ENCODE results near the gene KIAA1217. TPM values are rescaled to one million over a fixed set of nuclear protein-coding genes. Genes with fewer than 3 reads are reported as not detected.

The KIAA1217 gene
- total RNA-seq, 2 experiments from 2014 or later = 0.31 to 1.1 TPM

GRCh38 chr10:24536636-24537035 lies 327.7 kb downstream of the KIAA1217 start:
- no peak overlapping the region for H3K4me3 Mint-ChIP-seq
- no peaks in the 10 kb centered on the region for H3K4me1 Mint-ChIP-seq (ENCODE audit: low read depth)
- H3K36me3 Mint-ChIP-seq = no peaks in the 10 kb centered on the region
- POLR2A ChIA-PET = no interaction called here
- H3K9me3 Mint-ChIP-seq = no peaks in the 10 kb centered on the region
- no peak overlapping the region for H3K27ac Mint-ChIP-seq
- intact Hi-C loops (cut with micrococcal nuclease) = no loop called here
- H3K27me3 Mint-ChIP-seq = no peaks in the 10 kb centered on the region
- no peak for DNase-seq
- CTCF ChIA-PET = no interaction called here

GRCh38 chr10:24541239-24541753 lies 332.4 kb downstream of the KIAA1217 start:
- Mint-ChIP-seq H3K9me3 (no peaks in the 10 kb centered on the region), H3K36me3 (no peaks in the 10 kb centered on the region), H3K4me1 (ENCODE audit: low read depth) (no peaks in the 10 kb centered on the region), H3K27me3 (peaks cover 2% of the 10 kb centered on the region), H3K4me3 (no peak overlapping the region), H3K27ac (no peak overlapping the region)
- intact Hi-C loops (cut with micrococcal nuclease) = no loop called here
- no peak for DNase-seq
- ChIA-PET CTCF (no interaction called here), POLR2A (no interaction called here)

- Mint-ChIP-seq H3K27me3 (peaks cover 2% of the 10 kb centered on the region), H3K4me1 (ENCODE audit: low read depth) (no peaks in the 10 kb centered on the region), H3K36me3 (no peaks in the 10 kb centered on the region), H3K27ac (no peak overlapping the region), H3K9me3 (no peaks in the 10 kb centered on the region), H3K4me3 (no peak overlapping the region)
- DNase-seq = no peak
- ChIA-PET CTCF (no interaction called here), POLR2A (no interaction called here)
- intact Hi-C loops (cut with micrococcal nuclease) = no loop called here
These were observed 333.7 kb downstream of the KIAA1217 start for GRCh38 chr10:24542314-24543270.

- no peak for DNase-seq
- no peak overlapping the region for H3K27ac Mint-ChIP-seq
- intact Hi-C loops (cut with micrococcal nuclease) = no loop called here
- CTCF ChIA-PET = interaction anchor here (1.1 kb wide), 1 partner anchor 15 kb away, joined by 3 read pairs; no protein-coding TSS in a partner anchor
- no peaks in the 10 kb centered on the region for H3K4me1 Mint-ChIP-seq (ENCODE audit: low read depth)
- no peak overlapping the region for H3K4me3 Mint-ChIP-seq
- H3K9me3 Mint-ChIP-seq = no peaks in the 10 kb centered on the region
- peaks cover 2% of the 10 kb centered on the region for H3K27me3 Mint-ChIP-seq
- H3K36me3 Mint-ChIP-seq = no peaks in the 10 kb centered on the region
- POLR2A ChIA-PET = no interaction called here
These were observed 335.8 kb downstream of the KIAA1217 start for GRCh38 chr10:24544776-24545175.

GRCh38 chr10:24545585-24545984 lies 336.6 kb downstream of the KIAA1217 start:
- intact Hi-C loops (cut with micrococcal nuclease) = no loop called here
- Mint-ChIP-seq H3K27ac (no peak overlapping the region), H3K36me3 (no peaks in the 10 kb centered on the region)

GRCh38 chr10:24550680-24551079 lies 341.7 kb downstream of the KIAA1217 start:
- no peak overlapping the region for H3K4me3 Mint-ChIP-seq

More at GRCh38 chr10:24545585-24545984, 336.6 kb downstream of the KIAA1217 start:
- no peak for DNase-seq
- Mint-ChIP-seq H3K27me3 (peaks cover 2% of the 10 kb centered on the region), H3K4me1 (ENCODE audit: low read depth) (no peaks in the 10 kb centered on the region), H3K4me3 (no peak overlapping the region), H3K9me3 (no peaks in the 10 kb centered on the region)
- CTCF ChIA-PET = no interaction called here
- POLR2A ChIA-PET = no interaction called here

GRCh38 chr10:24551161-24551560 lies 342.2 kb downstream of the KIAA1217 start:
- POLR2A ChIA-PET = no interaction called here
- Mint-ChIP-seq H3K27me3 (no peaks in the 10 kb centered on the region), H3K4me1 (ENCODE audit: low read depth) (no peaks in the 10 kb centered on the region), H3K27ac (no peak overlapping the region), H3K36me3 (no peaks in the 10 kb centered on the region), H3K9me3 (no peaks in the 10 kb centered on the region), H3K4me3 (no peak overlapping the region)
- intact Hi-C loops (cut with micrococcal nuclease) = no loop called here
- CTCF ChIA-PET = no interaction called here
- no peak for DNase-seq

More at GRCh38 chr10:24550680-24551079, 341.7 kb downstream of the KIAA1217 start:
- intact Hi-C loops (cut with micrococcal nuclease) = no loop called here
- no peaks in the 10 kb centered on the region for H3K36me3 Mint-ChIP-seq
- H3K27ac Mint-ChIP-seq = no peak overlapping the region
- H3K4me1 Mint-ChIP-seq (ENCODE audit: low read depth) = no peaks in the 10 kb centered on the region
- no peaks in the 10 kb centered on the region for H3K9me3 Mint-ChIP-seq
- ChIA-PET POLR2A (no interaction called here), CTCF (no interaction called here)
- no peak for DNase-seq
- H3K27me3 Mint-ChIP-seq = peaks cover 2% of the 10 kb centered on the region

- H3K36me3 Mint-ChIP-seq = no peaks in the 10 kb centered on the region
- intact Hi-C loops (cut with micrococcal nuclease) = no loop called here
- ChIA-PET POLR2A (no interaction called here), CTCF (interaction anchor here (0.6 kb wide), 1 partner anchor 18 kb away, joined by 3 read pairs; no protein-coding TSS in a partner anchor)
- DNase-seq = peak; percentile 13
- H3K27ac Mint-ChIP-seq = no peak overlapping the region
- no peaks in the 10 kb centered on the region for H3K27me3 Mint-ChIP-seq
- H3K9me3 Mint-ChIP-seq = no peaks in the 10 kb centered on the region
- H3K4me1 Mint-ChIP-seq (ENCODE audit: low read depth) = no peaks in the 10 kb centered on the region
- no peak overlapping the region for H3K4me3 Mint-ChIP-seq
These were observed 343.5 kb downstream of the KIAA1217 start for GRCh38 chr10:24552346-24553016.

GRCh38 chr10:24553051-24553612 lies 344.2 kb downstream of the KIAA1217 start:
- H3K27ac Mint-ChIP-seq = no peak overlapping the region
- H3K36me3 Mint-ChIP-seq = no peaks in the 10 kb centered on the region
- H3K27me3 Mint-ChIP-seq = no peaks in the 10 kb centered on the region
- no peaks in the 10 kb centered on the region for H3K4me1 Mint-ChIP-seq (ENCODE audit: low read depth)
- intact Hi-C loops (cut with micrococcal nuclease) = no loop called here
- DNase-seq = no peak
- no peak overlapping the region for H3K4me3 Mint-ChIP-seq
- CTCF ChIA-PET = no interaction called here
- no peaks in the 10 kb centered on the region for H3K9me3 Mint-ChIP-seq
- POLR2A ChIA-PET = no interaction called here

- Mint-ChIP-seq H3K4me1 (ENCODE audit: low read depth) (no peaks in the 10 kb centered on the region), H3K27ac (no peak overlapping the region), H3K4me3 (no peak overlapping the region), H3K27me3 (no peaks in the 10 kb centered on the region), H3K36me3 (no peaks in the 10 kb centered on the region), H3K9me3 (no peaks in the 10 kb centered on the region)
- CTCF ChIA-PET = no interaction called here
- POLR2A ChIA-PET = no interaction called here
- intact Hi-C loops (cut with micrococcal nuclease) = no loop called here
- no peak for DNase-seq
These were observed 345.1 kb downstream of the KIAA1217 start for GRCh38 chr10:24554036-24554435.

GRCh38 chr10:24556126-24556749 lies 347.3 kb downstream of the KIAA1217 start:
- Mint-ChIP-seq H3K36me3 (no peaks in the 10 kb centered on the region), H3K27ac (no peak overlapping the region), H3K27me3 (no peaks in the 10 kb centered on the region), H3K9me3 (no peaks in the 10 kb centered on the region), H3K4me1 (ENCODE audit: low read depth) (no peaks in the 10 kb centered on the region), H3K4me3 (no peak overlapping the region)
- intact Hi-C loops (cut with micrococcal nuclease) = no loop called here
- POLR2A ChIA-PET = no interaction called here
- DNase-seq = no peak
- CTCF ChIA-PET = interaction anchor here (0.6 to 2.3 kb wide), 8 partner anchors 8 to 563 kb away, joined by 3 to 9 read pairs (median 4); no protein-coding TSS in a partner anchor

All from activated CD4-positive, alpha-beta memory T cell treated with anti-CD3 and anti-CD28 coated beads for 36 hours (primary cell).